Activated T-cell treated with anti-CD3 and anti-CD28 coated beads, Interleukin-2, amount 50 U/mL, for 48 hours (primary cell): Measurements from ENCODE around the gene DRG2.

ENCODE experiments used
- DNase-seq, 2 experiments: peaks; one replicate each; pipeline ENCODE4 v3.0.0-alpha.2; 2020

DRG2 gene

GRCh38 chr17:18144855-18145254, 57.1 kb downstream of the DRG2 start:
- no peak for DNase-seq

GRCh38 chr17:18145811-18146210, 58.1 kb downstream of the DRG2 start:
- DNase-seq, result no peak

DNA sequence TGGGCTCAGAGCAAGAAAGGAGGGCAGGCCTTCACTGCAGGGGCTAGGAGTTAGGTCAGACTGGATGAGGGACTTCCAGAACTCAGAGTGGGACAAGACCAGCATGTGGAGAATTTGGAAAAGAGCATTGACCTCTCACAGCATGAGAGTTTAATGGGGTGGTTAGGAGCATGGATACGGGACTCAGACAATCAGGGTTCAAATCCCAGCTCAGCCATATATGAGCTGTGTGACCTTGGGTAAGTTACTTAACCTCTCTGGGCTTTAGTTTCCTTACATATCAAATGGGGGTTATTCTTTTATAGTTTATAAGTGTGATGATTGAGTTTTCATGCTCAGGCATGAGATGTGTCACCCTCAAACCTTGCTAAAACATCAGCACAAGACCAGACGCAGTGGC, 58.5 kb downstream of the DRG2 start:
- DNase-seq, result no peak

DNA sequence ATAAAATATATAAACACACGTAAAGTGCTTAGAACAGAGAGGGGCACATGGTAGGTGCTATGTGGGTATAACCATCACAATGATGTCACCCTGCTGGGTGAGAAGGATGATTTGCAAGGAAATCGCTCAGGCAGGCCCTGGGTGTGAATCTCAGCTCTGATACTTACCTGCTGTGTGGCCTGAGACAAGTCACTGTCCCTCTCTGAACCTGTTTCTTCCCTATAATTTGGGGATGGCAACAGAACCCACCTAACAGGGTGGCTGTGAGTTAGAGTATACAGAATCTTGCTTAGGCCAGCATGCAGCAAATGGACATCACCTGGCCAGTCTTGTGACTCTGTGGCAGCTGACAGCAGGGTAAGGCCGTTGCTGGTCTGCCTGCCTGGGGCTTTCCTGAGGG, 59.2 kb downstream of the DRG2 start:
- no peak for DNase-seq

DNA sequence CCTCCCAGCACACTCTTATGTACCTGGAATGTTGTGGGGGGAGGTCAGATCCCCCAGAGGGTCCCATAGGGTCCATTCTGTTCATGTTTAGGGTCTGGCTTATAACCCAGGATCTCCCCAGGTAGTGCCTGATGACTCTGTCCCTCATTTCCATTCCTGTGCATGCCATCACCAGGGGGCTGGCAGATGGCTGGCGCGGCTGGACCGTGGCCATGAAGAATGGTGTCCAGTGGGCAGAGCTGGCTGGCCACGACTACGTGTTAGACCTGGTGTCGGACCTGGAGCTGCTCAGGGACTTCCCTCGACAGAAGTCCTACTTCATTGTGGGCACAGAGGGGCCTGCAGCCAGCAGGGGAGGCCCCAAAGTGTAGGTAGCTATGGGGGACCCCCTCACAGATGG, 60.8 kb downstream of the DRG2 start:
- no peak for DNase-seq

GRCh38 chr17:18151290-18151689, 63.5 kb downstream of the DRG2 start:
- no peak for DNase-seq

GRCh38 chr17:18155179-18155578, 67.4 kb downstream of the DRG2 start:
- no peak for DNase-seq

DNA sequence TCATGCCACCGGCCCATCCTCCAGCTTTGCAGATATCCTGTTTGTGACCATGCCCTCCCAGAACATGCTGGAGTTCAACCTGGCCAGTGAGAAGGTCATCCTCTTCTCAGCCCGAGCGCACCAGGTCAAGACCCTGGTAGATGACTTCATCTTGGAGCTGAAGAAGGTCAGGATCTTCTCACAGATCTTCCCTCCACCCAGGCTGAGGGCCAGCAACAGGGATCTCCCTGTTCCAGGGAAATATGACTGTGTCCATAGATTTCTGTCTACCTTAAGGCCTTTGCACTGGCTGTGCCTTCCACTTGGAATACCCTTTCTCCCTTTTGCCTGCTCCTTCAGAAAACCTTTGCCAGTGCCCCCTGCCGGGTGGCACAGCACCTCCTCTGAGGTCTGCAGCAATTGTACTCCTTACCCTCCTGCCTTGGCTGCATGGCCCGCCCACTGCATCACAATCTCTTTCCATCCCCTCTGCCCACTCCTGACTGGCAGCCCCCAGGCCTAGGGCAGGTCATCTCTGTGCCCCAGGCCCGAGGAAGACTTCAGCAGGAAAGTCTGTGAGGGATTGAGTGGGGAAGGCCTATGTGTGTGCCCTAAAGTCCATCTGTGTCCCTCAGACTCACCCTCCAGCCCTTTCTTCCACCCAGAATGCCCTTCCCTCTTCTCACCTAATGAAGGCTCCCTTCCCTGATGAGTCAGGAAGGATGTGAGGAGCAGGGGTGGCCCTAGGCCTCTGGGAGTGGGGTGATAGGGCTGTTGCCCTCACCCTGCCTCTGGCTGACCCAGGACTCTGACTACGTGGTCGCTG, 68.6 kb downstream of the DRG2 start:
- DNase-seq, result no peak

GRCh38 chr17:18156976-18157280, 69.2 kb downstream of the DRG2 start:
- no peak for DNase-seq
